OCI-LY7 (cell line): Measurements from ENCODE around the gene F8. TPM values are rescaled to one million over a fixed set of nuclear protein-coding genes. Genes with fewer than 3 reads are reported as not detected.

Experiments
- BruUV-seq: library from RNA; stranded (reverse); fragments of 400-500 nt; replicated peaks from 2 replicates; lab custom pipeline; 2021; lab: Mats Ljungman, UMichigan
- CTCF ChIA-PET: fragments of 300-600 bp; sonication (Branson Sonifier 250); formaldehyde crosslinking; loops from one replicate; lab custom pipeline; 2022; ENCODE audit warnings: antibody characterized with exemption; ENCODE audit not compliant: unreplicated experiment; lab: Charles Lee
- POLR2A ChIA-PET: fragments of 300-600 bp; sonication (Branson Sonifier 250); formaldehyde crosslinking; loops from one replicate; lab custom pipeline; 2022; ENCODE audit warnings: antibody characterized with exemption; lab: Charles Lee
- DNase-seq: peaks from one replicate; pipeline ENCODE4 v3.0.0-alpha.2; 2015; ENCODE audit warnings: low spot score
- H2AFZ ChIP-seq: fragments of 200-600 bp; sonication (generic), shearing (Covaris generic); 2 replicates; pipeline ENCODE4 v1.6.1; 2014; ENCODE audit warnings: mild to moderate bottlenecking, antibody characterized with exemption, low read length, moderate library complexity
- H3K27ac ChIP-seq: fragments of 200-600 bp; sonication (generic); 2 replicates; pipeline ENCODE4 v1.5.1; 2014; ENCODE audit warnings: mixed run types, low read depth, mild to moderate bottlenecking, moderate library complexity, low read length, inconsistent platforms; ENCODE audit not compliant: poor library complexity, severe bottlenecking
- H3K36me3 ChIP-seq: fragments of 200-600 bp; sonication (generic); 2 replicates; pipeline ENCODE4 v1.6.1; 2014; ENCODE audit warnings: mild to moderate bottlenecking, antibody characterized with exemption, low read length, moderate library complexity, mixed read lengths; ENCODE audit not compliant: insufficient read depth
- H3K4me1 ChIP-seq: fragments of 200-600 bp; sonication (generic); 2 replicates; pipeline ENCODE4 v1.5.1; 2014; ENCODE audit warnings: mild to moderate bottlenecking, low read length; ENCODE audit not compliant: insufficient read depth, poor library complexity, severe bottlenecking
- H3K4me2 ChIP-seq: fragments of 200-600 bp; sonication (generic); 2 replicates; pipeline ENCODE4 v1.6.1; 2014; ENCODE audit warnings: mild to moderate bottlenecking, low read length
- H3K4me3 ChIP-seq: fragments of 200-600 bp; sonication (generic); 2 replicates; pipeline ENCODE4 v1.5.1; 2014; ENCODE audit warnings: mild to moderate bottlenecking, low read depth, low read length; ENCODE audit not compliant: poor library complexity, severe bottlenecking
- H3K79me2 ChIP-seq: fragments of 200-600 bp; sonication (generic); 2 replicates; pipeline ENCODE4 v1.6.1; 2016; ENCODE audit warnings: low read depth, mild to moderate bottlenecking, low read length, moderate library complexity, mixed read lengths; ENCODE audit not compliant: insufficient read depth
- H3K9me2 ChIP-seq: fragments of 200-600 bp; sonication (generic); 2 replicates; pipeline ENCODE4 v1.6.1; 2016; ENCODE audit warnings: mild to moderate bottlenecking, low read length, mixed read lengths; ENCODE audit not compliant: insufficient read depth
- H3K9me3 ChIP-seq: fragments of 200-600 bp; sonication (generic); 2 replicates; pipeline ENCODE4 v1.6.1; 2014; ENCODE audit warnings: mild to moderate bottlenecking, mixed run types, low read length, mixed read lengths
- H4K20me1 ChIP-seq: fragments of 200-600 bp; sonication (generic); 2 replicates; pipeline ENCODE4 v1.6.1; 2014; ENCODE audit warnings: mild to moderate bottlenecking, antibody characterized with exemption, low read length, moderate library complexity, mixed read lengths; ENCODE audit not compliant: insufficient read depth
- EZH2phosphoT487 ChIP-seq: fragments of 200-600 bp; sonication (generic); IDR thresholded peaks from 2 replicates; pipeline ENCODE4 v1.6.1; 2018; ENCODE audit warnings: low read depth, borderline replicate concordance, mild to moderate bottlenecking, mixed run types, antibody characterized with exemption, low read length, moderate library complexity, mixed read lengths
- intact Hi-C: fragments of 100-400 bp; cut with micrococcal nuclease; formaldehyde crosslinking; loops from one replicate; pipeline ENCODE4 v1.10.0; 2022; ENCODE audit not compliant: unreplicated experiment
- total RNA-seq, 2 experiments: library from RNA; depleted of rRNA in 1 of 2; stranded (reverse); fragments of >200 nt in 1 of 2; shearing (Covaris generic) in 1 of 2; gene quantifications; 2 replicates each; pipeline ENCODE4 v1.2.3, GENCODE V29; 2014 to 2022
- TF ChIP-seq, protein P1 (sequence below): fragments of 200-600 bp; sonication (generic); conservative IDR thresholded peaks from 2 replicates; pipeline ENCODE4 v1.5.1; 2014; ENCODE audit warnings: mild to moderate bottlenecking, antibody characterized with exemption, low read length, moderate library complexity, mixed read lengths

F8 gene
- total RNA-seq, 2 experiments from 2014 or later: 0.47 to 1.7 TPM

DNA sequence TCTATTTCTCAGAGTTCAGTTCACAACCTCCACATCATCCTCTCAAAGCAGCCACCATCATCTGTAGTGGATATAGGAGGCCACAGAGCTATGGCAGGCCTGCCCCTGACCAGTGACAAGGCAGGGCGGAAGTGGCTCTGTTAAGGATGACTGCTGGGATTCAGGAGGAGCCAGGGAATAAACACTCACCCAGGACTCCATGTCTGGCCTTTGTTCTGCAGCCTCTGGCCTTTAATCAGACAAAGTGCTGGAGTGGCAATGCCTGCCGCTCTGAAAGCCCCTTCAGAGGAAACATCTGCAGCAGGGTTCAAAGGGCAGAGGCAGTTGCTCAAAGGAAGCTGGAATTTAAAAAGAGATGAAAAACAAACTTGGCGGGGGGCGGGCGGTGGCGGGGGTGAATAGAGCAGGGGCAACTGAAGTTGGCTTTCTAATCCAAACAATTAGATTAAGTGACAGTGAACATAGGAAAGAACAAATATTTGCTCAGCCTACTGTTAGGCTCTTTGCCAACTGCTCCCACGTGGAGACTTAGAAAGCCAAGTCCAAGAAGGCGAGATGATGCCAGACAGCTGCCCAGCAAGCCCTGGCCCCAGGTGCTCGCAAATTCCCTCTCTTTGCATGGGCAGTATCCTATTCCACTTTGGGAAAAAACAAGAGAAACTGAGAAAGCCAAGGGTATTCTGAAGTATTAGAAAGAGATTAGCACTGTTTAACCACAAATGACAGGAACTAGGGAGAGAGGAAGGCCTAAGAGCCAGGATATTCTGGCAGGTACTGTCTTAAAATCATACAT, 222.8 kb downstream of the F8 start:
- intact Hi-C loops: no loop called here
- H3K4me3 ChIP-seq: no peak overlapping the region
- H3K79me2 ChIP-seq: no peaks in the 10 kb centered on the region
- ChIA-PET CTCF (no interaction called here), POLR2A (interaction anchor here (1.0 kb wide), 1 partner anchor 37 kb away, joined by 4 read pairs; the partner anchor contains the start of gene DKC1)
- no peak overlapping the region for H3K27ac ChIP-seq
- no peak overlapping the region for H3K4me2 ChIP-seq
- H3K9me3 ChIP-seq: no peaks in the 10 kb centered on the region
- no peak for DNase-seq
- H3K4me1 ChIP-seq: peaks cover 7% of the 10 kb centered on the region
- no peaks in the 10 kb centered on the region for H3K36me3 ChIP-seq
- no peak overlapping the region for H2AFZ ChIP-seq
- TF ChIP-seq EZH2phosphoT487: no peak
- TF ChIP-seq, protein P1, sequence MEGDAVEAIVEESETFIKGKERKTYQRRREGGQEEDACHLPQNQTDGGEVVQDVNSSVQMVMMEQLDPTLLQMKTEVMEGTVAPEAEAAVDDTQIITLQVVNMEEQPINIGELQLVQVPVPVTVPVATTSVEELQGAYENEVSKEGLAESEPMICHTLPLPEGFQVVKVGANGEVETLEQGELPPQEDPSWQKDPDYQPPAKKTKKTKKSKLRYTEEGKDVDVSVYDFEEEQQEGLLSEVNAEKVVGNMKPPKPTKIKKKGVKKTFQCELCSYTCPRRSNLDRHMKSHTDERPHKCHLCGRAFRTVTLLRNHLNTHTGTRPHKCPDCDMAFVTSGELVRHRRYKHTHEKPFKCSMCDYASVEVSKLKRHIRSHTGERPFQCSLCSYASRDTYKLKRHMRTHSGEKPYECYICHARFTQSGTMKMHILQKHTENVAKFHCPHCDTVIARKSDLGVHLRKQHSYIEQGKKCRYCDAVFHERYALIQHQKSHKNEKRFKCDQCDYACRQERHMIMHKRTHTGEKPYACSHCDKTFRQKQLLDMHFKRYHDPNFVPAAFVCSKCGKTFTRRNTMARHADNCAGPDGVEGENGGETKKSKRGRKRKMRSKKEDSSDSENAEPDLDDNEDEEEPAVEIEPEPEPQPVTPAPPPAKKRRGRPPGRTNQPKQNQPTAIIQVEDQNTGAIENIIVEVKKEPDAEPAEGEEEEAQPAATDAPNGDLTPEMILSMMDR: no peak
- BruUV-seq: no TSS peak
- no peaks in the 10 kb centered on the region for H3K9me2 ChIP-seq
- no peaks in the 10 kb centered on the region for H4K20me1 ChIP-seq

DNA sequence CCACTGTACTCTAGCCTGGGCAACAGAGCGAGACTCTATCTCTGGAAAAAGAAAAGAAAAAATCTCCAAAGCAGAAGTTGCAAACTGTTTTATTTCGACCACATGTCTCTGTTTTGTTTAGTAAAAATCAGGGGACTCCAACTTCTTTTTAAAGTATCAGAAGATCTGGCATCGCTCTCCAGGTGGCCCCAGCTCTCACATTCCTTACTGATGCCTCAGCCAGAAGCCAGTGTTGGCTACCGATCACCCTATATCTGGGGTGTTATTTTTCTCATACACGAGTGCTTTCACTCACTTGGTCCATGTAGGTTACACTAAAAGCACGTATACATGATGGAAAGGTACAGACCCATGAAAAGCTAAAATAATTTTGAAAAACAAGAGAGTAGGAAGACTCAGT, 225.5 kb downstream of the F8 start:
- TF ChIP-seq, protein P1: no peak
- TF ChIP-seq EZH2phosphoT487: no peak
- H3K79me2 ChIP-seq: no peaks in the 10 kb centered on the region

DNA sequence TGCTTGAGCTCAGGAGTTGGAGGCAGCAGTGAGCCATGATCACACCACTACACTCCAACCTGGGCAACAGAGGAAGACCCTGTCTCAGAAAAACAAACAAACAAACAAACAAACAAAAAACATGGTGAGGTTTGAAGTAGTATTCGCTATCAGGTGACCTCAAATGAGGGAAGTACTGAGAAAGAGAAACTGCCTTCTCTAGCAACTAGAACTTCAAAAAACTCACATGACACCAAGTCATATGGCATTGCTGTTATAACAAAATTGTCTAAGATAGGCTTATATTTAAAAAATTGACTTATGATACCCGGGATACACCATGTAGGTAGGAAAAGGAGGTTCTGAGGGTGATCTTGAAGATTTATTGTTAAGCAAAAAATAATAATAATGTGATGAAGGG, 227.5 kb downstream of the F8 start:
- no peaks in the 10 kb centered on the region for H3K9me3 ChIP-seq
- H3K4me3 ChIP-seq: no peak overlapping the region
- H3K27ac ChIP-seq: no peak overlapping the region
- H3K4me1 ChIP-seq: no peaks in the 10 kb centered on the region
- H2AFZ ChIP-seq: no peak overlapping the region
- no peaks in the 10 kb centered on the region for H4K20me1 ChIP-seq
- no peaks in the 10 kb centered on the region for H3K9me2 ChIP-seq
- DNase-seq: no peak
- H3K36me3 ChIP-seq: no peaks in the 10 kb centered on the region
- no peak overlapping the region for H3K4me2 ChIP-seq
- intact Hi-C loops: no loop called here
- no peaks in the 10 kb centered on the region for H3K79me2 ChIP-seq
- ChIA-PET POLR2A (no interaction called here), CTCF (no interaction called here)
- TF ChIP-seq, protein P1: no peak
- no peak for TF ChIP-seq EZH2phosphoT487
- no TSS peak for BruUV-seq

More for the DNA sequence above, 225.5 kb downstream of the F8 start:
- no peak overlapping the region for H3K4me2 ChIP-seq
- ChIA-PET POLR2A (no interaction called here), CTCF (no interaction called here)
- no peaks in the 10 kb centered on the region for H3K9me2 ChIP-seq
- no peak for DNase-seq
- H3K4me1 ChIP-seq: peaks cover 6% of the 10 kb centered on the region
- no peak overlapping the region for H2AFZ ChIP-seq
- no peak overlapping the region for H3K4me3 ChIP-seq
- no peaks in the 10 kb centered on the region for H4K20me1 ChIP-seq
- BruUV-seq: no TSS peak
- H3K36me3 ChIP-seq: no peaks in the 10 kb centered on the region
- no peak overlapping the region for H3K27ac ChIP-seq
- H3K9me3 ChIP-seq: no peaks in the 10 kb centered on the region
- intact Hi-C loops: no loop called here
